Stimulated activated CD4-positive, alpha-beta T cell treated with anti-CD3 and anti-CD28 coated beads, Interleukin-4, amount 100 ng/mL, for 24 hours (primary cell): ENCODE data around the gene ZC3H14.
A peak's percentile ranks its signal among the peaks of the same experiment; 100 is the strongest.

Source experiments
- DNase-seq: peaks from one replicate; pipeline ENCODE4 v3.0.0-alpha.2; 2020

The ZC3H14 gene

DNA sequence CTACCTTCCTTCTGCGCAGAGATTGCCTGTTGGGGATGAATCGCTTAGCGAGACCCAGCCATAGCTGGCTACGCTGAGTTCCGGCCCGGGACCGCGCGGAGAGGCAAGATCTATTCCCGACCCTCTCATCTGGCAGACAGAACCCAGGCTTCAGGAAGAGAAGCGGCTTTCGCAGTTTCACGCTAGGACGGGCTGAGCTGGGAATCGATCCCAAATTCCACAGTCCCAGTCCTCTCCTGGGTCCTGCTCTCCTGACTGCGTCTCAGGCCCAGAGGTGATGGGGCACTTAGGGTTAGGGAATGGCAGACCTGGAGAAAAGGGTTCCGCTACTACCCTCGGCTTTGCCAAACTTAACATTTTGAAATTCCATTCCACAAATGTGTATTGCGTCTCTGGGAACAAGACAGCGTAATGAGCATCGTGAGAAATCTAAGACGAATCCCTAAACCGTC is 10.8 kb upstream of the ZC3H14 start:
- no peak for DNase-seq

DNA sequence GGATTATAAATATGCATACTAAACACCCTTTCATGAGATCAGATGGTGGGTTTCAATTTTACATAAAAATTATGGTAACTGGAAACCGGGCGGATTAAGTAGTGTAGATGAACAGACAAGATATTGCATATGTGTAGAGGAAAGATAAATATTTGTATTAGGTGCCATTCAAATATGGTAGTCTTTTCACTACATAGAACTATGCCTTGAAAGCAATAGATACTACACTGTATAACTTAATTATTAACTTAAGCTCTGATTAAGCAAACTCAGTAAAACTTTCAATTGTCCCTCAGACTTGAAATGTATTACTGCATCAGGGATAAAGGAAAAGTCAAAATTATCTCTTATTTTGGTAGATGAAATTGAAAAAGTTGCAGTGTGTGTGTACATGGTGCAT is 10.0 kb upstream of the ZC3H14 start:
- no peak for DNase-seq

DNA sequence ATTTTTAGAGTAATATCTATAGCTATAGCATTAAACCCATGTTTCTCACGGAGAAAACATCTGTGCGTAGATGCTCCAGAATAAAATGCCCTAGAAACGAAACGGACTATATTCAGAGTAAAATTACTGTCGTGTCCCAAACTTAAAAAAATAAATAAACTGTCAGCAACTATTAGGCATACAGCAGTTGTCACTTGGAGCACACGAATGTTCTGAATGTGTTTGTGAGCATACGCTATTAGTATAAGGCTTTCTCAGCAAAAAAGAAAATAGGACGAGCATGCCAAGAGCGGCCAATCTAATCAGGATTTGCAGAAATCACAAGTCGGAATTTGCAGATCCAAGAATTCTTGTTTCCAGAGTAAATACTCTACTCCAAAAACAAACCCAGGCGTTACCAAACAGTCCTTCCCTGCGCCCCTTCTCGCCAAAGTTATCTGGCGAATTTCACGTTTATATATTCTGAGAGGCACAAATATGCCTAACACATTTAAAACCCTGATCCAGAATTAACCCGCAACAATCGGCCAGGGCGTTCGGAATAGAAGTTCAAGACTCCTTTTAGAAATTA is 8.9 kb upstream of the ZC3H14 start:
- DNase-seq = no peak

DNA sequence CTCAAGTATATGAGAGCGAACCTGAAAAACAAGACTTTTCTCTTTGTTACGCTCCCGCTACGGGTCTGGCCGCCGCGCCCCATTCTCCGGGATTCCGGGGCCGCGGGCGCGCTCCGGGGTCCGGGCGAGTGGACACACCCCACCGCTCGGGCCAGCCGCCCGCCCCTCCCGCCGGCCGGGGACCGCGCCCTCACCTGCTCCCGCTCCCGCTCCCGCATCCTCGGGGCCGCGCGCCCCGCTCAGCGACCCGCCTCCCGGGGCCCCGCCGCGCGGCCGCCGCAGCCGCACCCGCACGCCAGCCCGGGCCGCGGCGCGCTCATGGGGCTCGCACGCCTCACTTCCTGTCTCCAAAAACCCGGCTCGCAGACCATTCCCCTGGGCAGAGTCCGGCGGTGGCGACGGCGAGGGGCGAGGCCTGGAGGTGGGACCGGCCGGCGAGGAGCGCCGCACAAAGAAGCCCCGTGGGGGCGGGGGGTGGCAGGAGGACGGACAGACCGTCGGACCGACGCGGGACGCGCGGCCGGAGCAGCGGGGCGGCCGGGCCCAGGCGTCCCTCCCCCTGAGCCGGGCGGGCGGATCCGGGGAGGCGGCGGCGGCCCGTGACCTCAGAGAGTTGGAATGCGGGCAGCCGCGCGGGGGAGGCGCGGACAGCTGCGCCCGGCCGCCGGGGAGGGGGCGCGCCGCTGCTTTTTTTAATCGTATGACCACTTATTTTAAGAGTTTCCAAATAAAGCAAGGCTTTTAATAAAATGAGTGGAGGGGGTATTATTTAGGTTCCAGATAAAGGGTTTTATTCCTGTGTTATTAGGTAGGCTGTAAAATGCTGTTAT is 8.2 kb upstream of the ZC3H14 start, which contains the start of gene PTPN21:
Gene PTPN21, minus strand, starts transcription at position 551 of the 830 bp plus-strand sequence. CDS start 4,590 bp downstream, outside the sequence.
- DNase-seq = no peak

DNA sequence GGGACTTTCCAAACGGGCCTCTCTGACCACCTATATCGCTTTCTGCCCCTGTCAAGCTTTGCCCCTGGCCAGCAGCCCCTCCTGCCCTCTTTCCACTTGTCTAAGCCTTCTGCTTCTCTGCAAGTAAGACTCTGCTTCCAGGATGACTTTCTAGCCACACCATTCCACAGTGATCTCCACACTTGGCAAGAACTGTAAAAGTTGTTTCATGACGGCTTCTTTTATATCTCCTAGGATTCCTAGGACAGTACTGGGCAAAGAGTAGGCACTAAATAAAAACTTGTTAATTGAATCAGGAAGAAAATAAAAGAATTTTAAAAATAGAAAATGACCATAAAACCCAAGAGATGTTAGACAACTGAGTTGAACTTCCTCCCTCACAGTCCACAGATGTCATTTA is 6.3 kb upstream of the ZC3H14 start:
- no peak for DNase-seq

DNA sequence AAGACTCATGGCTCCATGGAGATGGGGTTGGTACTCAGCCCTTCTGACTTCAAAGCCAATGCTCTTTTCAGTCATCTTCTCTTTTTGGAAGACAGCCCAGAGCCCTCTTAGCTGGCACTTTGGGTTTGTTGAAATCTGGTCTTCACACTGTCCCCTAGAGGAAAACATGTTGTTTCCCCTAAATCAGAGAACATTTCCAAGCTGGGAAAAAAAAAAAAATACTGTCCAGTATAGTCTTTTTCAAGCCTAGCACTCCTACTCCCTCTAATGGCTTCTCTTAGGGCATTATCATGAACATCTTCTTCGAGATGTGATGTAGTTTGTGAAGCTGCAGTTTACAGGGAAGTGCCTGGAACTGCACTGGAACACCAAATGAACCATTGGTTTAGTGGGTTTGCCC is 3.0 kb upstream of the ZC3H14 start:
- DNase-seq = no peak

DNA sequence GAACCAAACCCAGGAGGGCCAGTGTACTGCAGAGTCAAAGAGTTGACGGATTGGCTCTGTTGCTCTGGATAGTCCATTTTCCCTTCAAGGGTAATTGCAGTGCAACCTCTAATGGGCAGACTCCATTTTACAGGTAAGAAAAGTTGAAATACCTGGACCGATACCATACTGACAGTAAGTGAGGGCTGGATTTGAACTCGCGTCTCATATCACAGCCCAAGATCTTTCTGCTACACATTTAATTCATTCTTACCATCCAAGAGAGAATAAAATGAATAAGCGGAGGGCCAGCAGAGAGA is 356 bp upstream of the ZC3H14 start:
- DNase-seq = no peak

DNA sequence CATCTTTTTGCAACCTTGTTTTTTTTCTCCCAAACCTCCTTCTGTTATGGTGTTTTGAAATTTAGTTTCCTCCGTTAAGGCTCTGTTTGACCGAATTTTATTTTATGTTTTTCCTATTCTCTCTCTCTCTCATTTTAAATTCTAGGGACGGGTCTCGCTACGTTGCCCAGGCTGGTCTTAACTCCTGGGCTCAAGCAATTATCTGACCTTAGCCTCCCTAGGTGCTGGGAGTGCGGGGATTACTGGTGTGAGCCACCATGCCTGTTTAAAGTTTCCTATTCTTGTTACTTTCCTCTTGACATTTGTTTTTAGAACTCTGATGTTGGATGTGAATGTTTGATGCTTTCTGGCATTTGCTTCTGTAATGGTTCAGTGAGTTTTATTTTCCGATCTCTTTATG is 1.0 kb downstream of the ZC3H14 start:
- DNase-seq = no peak

DNA sequence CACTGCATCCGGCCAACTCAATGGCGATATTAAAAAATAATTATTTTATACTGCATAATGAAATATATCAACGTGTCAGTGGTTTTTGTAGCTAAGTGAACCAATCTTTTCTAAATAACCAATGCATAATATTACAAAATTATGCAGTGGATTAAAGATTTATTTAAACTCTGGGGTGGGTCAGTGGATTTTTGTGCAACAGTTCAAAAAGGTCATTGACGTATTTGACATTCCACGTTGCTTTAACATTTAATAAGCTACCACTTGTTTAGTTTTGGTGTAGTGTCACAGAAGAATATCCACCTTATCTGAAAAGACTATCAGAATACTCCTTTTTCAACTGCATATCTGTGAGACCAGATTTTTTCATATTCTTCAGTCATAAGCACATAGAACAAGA is 2.6 kb downstream of the ZC3H14 start:
- DNase-seq = no peak

DNA sequence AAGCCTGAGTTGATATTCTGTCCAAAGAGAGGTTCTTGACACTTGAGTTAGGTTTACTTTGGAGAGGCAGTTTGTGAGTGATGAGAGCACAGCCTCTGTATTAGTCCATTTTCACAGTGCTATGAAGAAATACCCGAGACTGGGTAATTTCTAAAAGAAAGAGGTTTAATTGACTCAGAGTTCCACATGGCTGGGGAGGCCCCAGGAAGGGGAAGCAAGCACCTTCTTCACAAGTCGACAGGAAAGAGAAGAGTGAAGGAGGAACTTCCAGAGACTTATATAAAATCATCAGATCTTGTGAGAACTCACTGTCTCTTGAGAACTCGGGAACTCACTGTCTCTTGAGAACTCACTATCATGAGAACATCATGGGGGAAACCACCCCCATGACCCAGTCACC is 5.4 kb downstream of the ZC3H14 start:
- no peak for DNase-seq

DNA sequence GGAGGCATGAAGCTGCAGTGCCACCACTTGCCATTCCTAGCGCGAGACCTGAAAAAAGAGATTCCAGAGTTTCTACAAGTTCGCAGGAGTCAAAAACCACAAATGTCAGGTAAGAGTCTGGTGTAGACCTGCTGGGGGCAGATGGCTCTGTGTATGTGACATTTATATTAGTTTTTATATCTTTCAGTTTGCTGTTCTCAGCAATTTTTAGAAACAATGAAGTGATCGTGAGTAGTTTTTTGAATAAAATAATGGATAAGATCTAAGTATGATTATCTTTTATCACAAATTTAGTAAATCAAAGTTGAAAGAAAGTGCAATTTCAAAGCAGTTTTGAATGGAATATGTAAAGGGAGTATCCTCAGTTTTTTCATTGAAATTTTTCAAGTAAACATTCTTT is 9.3 kb downstream of the ZC3H14 start:
- no peak for DNase-seq

DNA sequence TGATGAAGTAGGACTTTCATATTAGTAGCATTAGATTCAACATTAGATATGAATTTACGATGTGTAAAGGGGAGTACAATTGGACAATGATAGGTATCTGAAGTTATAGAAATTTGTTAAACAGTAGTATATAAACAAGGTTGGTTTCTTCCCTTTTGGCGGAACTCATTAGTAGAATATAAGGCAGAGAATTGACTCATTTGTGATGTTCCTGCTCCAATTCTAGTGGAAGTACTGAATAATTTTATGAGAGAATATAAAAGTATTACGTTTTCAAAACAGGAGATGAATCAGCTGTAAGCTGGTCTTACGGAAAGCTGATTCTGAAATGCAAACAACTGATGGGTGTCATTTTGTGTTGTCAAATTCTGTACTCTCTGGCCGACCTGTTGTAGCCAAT is 13.4 kb downstream of the ZC3H14 start:
- no peak for DNase-seq

DNA sequence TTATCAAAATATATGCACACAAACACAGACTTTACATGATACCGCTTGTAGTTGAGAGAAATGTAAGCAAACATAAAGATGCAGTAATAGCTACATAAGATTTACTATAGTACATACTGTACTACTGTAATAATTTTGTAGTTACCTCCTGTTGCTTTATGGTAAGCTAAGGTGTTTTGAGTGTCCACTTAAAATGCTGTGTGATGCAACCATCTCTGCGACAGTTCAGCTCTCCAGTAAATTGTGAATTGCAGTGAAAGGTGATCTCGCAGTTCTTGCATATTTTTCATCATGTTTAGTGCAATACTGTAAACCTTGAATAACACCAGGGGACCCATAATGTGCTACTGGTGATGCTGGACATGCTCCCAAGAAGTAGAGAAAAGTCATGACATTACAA is 21.6 kb downstream of the ZC3H14 start:
- DNase-seq = no peak

DNA sequence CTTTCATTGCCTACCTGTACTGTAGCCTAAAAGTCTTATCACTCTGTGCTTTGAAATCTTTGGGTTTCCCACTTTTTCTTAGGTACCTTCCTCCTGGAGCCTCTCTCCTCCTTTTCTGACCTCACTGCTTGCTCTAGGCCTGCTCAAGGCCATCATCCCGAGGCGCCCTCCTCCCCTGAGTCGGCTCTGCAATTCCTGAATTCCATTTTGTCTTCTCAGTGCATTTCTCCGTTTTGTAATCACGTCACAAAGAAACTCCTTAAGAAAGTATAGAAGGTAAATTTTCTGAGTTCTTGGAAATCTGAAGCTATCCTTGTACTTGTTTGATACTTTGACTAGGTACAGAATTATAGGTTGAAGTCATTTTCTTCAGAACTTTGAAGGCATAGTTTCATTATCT is 25.2 kb downstream of the ZC3H14 start:
- no peak for DNase-seq

DNA sequence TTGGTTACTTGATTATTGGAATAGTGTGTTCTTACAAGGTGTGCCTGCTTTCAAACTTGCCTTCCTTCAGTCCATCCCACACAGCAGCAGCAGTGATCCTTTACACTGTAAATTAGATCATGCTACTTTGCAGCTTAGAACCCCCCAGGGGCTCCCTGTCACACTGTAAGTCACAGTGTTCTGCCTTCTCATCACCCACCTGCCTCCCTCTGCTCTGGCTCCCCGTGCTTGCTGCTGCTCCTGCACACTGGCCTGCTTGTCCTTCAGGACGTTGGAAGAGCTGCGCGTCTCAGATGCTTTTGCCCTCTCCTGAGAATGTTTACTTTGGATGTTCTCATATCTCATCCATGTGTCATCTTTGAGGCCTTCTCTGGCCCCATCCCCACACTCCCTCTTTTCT is 27.3 kb downstream of the ZC3H14 start:
- no peak for DNase-seq

DNA sequence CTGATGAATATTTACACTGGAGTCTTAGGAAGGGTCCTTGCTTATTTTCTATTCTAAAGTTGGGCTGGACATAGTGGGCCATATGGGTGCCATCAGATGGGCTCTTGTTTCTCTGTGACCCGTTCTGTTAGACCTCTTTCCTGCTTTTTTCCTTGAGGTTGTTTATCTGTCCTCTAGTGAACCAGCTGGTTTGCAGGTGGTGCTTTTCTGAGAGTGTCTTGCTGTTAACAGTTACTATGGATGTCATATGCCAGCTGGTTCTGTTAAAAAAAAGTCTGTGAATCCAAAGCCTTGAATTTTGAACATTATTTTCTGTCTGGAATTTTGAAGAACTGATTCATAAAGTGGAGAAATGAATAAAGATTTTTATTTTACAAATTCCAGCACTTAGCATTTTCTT is 29.2 kb downstream of the ZC3H14 start:
- DNase-seq = no peak

DNA sequence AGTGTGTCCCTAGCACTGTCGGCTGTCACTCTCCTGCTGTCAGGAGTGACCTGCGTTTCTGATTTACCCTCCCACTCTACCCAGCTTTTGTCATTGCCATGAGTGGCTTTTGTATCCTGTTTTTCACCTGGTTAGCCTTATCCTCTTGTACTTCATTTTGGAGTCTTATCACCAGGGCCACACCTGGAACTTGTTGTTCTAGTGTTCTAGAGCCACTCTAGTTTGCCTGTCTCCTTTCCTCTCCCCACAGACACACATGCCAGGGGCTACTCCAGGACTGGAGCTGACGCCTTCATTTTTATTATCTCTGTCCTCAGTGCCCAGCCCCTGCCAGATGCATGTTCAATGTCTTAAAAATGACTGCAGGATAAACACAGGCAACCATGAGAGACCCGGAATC is 34.2 kb downstream of the ZC3H14 start:
- no peak for DNase-seq

DNA sequence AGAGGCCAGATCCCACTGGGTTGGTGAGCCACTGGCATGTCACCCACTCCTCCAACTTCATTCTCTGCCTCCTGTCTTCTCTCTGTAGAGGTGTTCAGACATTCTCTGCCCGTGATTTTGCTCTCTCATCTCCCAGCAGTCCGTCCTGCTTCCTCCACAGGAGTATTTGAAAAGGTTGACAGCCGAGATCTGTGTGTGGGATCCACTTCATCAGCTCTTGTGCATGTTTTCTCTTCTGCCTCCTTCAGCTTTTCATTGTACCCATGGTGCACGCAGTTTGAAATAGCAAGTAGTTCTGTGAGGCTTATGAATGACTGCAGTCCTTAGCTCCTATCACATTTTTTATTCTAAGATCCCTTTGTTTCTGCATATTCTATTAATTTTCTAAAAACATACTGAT is 34.8 kb downstream of the ZC3H14 start:
- no peak for DNase-seq

DNA sequence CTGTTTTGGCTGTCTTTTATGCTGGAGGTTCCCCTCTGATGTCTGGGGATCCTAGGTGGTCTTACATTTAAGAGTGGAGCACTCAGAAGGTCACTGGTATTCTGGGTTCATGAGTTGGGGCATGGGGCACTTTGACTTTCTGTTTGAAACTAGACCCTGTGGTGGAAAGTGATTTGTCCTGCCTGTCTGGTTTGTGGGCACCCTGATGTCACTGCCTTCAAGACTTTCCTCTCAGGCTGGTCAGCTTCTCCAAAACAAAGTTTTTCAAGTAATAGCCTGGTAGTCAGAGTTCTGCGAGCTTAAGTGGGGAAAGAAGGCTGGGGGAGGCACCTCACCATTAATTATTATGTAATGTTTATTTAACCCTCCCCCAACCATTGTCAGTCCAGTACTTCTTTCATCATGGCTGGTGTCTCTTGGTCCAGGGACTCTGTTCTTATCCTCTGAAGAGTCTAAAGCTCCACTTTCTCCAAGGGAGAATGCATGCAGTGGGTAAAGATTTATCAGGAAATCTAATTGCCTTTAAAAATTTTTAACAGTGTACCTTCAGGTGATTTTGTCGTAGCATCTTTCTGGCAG is 35.3 kb downstream of the ZC3H14 start:
- no peak for DNase-seq

DNA sequence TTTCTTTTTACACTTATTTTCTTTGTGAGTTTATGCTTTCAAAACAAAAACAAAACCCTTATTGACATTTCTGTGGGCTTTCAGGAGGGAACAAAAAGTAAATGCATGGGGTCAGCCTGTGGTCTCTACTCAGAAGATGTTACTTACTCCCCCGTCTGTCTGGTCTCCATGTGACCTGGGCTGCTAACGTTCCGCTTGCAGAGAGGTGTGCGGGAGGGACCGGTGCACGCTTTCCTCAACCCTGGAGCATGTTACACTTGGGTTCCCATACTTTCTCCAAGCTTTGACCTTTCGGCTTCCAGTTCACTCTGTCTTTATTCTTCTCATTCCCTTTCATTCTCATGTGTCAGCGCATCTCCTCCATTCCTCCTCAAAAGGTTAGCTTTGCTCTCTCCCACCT is 36.5 kb downstream of the ZC3H14 start:
- no peak for DNase-seq

DNA sequence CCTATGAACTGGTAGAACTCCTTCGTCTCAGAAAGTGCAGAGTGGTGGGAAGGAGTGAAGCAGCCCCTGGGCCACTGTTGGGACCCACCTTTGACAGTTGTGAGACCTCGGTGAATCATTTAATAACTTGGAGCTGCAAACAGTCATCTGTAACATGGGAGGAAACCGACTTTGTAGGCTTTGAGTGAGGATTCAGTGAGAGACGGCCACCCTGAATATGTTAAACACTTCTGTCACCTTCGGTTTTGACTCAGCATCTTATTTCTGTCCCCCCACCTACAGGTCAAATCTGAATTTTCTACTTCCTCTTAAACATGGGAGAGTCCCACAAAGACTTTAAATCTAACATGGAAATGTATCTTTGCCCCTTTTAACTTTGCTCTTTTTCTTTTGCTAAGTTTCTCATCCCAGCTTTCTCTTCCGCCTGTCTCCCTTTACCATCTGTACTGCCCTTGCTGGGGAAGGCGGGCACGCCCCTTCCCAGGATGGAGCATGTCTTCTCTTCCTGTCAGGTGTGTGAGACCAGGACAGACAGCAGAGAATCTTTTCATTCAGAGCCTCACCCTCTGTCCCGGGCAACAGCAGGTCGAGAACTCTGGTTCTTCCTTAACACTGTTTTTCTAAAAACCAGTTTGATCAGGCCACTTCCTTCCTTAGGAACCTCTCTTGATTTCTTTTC is 37.1 kb downstream of the ZC3H14 start:
- DNase-seq = peak; percentile 45

DNA sequence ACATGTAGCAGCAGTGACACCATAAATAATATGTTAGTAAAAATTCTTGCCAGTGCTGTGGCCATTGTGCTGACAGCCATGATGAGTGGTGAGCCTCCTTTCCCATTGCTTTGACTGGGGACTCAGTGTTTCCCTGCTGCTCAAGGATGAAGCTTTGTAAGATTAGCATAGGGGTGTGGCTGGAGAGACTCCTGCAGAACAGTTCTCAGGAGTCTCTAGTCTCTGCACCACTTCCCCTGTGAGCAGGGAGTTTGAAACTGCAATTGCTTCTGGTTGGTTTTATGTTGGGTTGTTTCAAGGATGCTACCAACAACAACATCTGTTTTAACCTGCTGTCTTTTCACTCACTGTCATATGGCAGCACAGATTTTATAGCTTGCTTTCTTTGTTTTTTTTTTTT is 41.4 kb downstream of the ZC3H14 start:
- no peak for DNase-seq

DNA sequence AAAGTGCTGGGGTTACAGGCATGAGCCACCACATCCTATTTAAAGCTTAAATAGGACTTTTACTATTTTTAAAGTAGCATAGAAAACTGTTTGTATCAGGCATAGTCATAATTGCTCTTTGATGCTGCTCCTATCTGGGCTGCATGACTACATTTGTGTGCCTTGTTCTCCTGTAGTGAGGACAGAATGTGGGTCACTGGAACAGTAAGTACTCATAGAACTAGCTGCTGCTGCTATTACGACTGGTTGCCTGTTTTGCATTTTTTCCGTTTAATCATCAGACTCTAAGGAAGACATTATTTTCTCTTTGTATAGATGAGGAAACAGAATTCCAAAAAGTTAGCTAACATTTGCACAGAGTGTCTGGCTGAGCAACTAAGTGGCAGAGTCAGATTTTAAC is 42.8 kb downstream of the ZC3H14 start:
- DNase-seq = no peak

DNA sequence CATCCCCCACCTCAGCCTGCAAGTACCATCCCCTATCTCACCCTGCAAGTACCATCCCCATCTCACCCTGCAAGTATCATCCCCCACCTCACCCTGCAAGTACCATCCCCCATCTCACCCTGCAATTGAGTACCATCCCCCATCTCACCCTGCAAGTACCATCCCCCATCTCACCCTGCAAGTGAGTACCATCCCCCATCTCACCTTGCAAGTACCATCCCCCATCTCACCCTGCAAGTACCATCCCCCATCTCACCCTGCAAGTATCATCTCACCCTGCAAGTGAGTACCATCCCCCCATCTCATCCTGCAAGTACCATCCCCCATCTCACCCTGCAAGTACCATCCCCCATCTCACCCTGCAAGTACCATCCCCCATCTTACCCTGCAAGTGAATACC is 45.0 kb downstream of the ZC3H14 start:
- DNase-seq = no peak
